Measurements from ENCODE around the gene LIN7A.

Gene LIN7A, protein sequence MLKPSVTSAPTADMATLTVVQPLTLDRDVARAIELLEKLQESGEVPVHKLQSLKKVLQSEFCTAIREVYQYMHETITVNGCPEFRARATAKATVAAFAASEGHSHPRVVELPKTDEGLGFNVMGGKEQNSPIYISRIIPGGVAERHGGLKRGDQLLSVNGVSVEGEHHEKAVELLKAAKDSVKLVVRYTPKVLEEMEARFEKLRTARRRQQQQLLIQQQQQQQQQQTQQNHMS

GRCh38 chr12:80937391-80938238, at the start of gene LIN7A:
Gene LIN7A (minus strand): TSS chr12:80937934. CDS start chr12:80937722, 212 bp downstream.
- DNase-seq = peak; percentile 1

GRCh38 chr12:80986224-80986623, 48.5 kb upstream of the LIN7A start:
- no peak for DNase-seq

- DNase-seq = no peak
These were observed 42.1 kb upstream of the LIN7A start for GRCh38 chr12:80979816-80980215.

- no peak for DNase-seq
These were observed 41.5 kb upstream of the LIN7A start for GRCh38 chr12:80979251-80979650.

- no peak for DNase-seq
These were observed 39.6 kb upstream of the LIN7A start for GRCh38 chr12:80977346-80977745.

DNA sequence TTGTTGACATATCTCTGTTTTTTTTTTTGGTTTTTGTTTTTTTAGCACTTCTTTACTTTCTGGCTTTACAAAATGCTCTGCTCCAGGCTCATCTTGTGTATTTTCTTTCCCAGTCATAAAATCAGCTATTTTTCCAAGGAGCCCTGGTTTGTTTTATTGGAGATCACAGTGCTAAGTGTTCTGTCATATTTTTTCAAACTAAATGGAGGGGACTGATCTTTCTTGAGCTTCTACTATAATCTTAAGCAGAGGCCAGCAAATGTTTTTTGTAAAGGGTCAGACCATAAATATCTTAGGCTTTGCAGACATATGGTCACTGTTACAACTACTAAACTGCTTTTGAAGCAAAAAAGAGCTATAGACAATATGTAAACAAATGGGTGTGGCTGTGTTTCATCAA, 30.6 kb upstream of the LIN7A start:
- DNase-seq = no peak

DNA sequence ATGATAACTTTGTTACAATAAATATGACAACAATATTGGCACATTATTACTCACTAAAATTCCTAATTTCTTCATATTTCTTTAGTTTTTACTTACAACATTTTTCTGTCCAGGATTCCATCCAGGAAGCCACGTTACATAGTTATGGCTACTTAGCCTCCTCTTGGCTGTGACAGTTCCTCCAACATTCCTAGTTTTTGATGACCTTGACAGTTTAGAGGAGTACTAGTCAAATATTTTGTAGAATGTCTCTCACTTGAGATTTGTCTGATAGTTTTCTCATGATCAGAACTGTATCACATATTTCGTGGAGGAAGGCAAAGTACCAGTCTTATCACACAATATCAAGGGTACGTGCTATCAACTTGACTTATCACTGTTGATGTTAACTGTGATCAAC, 29.8 kb upstream of the LIN7A start:
- DNase-seq = no peak

DNA sequence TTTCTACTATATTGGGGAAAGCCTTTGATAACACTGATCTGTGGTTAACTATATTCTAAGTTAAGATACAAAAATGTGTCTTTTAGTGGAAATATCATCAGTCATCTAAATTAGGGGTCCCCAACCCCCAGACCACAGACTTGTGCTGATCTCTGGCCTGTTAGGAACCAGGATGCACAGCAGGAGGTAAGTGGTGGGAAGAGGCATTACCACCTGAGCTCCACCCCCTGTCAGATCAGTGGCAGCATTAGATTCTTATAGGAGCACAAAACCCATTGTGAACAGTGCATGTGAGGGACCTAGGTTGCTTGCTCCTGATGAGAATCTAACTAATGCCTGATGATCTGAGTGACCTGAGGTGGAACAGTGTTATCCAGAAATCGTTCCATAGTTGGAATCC, 28.3 kb upstream of the LIN7A start:
- no peak for DNase-seq

DNA sequence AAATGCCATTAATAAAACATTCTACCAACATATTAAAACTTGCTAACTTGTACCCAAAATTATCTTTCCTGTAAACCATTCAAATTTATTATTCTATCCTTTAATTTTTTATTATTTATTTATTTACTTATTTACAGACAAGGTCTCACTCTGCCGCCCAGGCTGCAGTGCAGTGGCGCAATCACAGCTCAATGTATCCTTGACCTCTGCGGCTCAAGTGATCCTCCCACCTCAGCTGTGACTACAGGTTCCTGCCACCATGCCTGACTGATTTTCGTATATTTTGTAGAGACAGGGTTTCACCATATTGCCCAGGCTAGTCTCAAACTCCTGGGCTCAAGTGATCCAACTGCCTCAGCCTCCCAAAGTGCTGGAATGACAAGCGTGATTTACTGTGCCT, 20.4 kb upstream of the LIN7A start:
- no peak for DNase-seq

- no peak for DNase-seq
These were observed 17.3 kb upstream of the LIN7A start for GRCh38 chr12:80954857-80955520.

GRCh38 chr12:80952443-80952842, 14.7 kb upstream of the LIN7A start:
- DNase-seq = no peak

DNA sequence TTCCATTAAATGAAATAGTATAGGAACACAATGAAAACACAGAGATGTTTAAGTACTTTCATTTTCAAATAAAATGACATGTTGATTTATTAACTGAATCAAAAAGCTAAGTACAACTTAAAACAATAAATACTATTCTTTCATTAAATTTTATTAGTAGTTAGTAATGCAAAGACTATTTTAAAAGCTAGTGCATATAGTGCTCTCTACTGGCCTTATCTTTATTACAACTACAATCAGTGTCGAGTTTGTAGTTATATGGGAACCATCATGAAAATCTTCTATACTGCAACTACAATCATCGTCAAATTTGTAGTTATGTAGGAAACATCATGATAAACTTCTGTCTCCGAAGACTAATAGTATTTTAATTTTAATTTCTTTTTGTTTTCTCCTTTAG, 8.9 kb upstream of the LIN7A start:
- no peak for DNase-seq

- no peak for DNase-seq
These were observed 5.6 kb upstream of the LIN7A start for GRCh38 chr12:80943338-80943737.

DNA sequence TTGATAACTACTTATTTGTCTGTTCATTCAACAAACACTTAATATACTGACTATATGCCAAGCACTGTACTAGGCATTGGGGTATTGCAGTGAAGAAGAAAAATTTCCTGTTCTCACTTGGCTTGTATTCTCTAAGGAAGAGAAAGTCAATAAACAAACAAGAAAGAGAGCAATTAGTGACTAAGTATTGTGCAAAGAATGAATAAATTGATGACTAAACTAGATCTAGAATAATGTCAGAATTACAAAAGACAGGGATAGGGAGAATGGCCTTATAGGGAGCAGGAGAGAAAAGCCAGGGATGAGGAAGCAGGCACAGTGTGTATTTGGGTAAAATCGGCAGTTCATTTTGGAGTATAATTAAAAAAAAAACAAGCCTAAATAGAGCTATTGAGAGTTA, 4.2 kb upstream of the LIN7A start:
- DNase-seq = no peak

DNA sequence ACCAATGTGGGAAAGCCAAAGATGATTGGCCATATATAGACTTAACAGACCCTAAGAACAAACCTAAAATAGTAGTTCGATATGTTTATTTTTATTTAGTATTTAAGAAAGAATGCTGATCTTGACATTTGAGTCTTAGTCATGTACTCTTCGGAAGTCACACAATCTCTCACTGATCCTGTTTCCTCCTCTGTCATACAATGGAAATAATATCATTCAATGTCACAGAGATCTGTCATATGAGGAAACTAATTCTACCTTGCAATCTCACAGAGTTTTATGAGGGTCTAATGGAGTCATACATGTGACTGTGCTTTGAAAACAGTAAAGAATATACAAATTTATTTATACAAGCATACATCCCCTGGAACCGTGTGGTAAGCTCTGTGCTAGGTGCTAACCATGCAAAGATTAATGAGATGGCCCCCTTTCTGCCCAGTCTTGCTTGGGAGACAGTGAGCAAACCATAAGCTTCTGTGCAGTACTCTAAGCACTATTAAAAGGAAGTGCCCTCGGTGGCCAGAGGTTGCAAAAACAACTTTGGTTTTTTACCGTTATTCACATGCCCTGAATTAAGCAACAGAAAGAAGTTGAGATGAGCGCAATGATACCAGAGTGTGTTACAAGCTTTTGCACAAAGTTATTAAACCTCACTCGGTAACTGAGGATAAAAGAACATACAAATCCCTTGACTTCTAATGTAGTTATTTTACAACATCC, 1.7 kb upstream of the LIN7A start:
- DNase-seq = no peak

DNA sequence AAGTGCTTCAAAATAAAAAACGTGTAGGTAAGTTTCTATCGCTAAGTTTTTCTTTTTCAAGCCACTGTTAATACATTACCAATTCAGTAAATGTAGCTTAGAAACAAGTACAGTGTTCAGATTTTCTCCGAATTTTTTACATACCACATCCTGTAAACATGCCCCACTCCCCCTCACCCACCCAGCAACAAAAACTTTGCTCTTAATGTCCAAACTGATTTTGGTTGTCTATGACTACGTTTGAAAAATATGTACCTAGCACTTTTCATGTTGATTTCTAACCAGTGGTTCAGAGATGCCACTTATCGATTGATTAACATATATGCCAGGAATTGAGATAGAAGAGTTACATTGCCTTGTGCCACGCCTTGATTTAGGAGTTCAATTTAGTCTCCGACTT, 663 bp upstream of the LIN7A start:
- DNase-seq = no peak

DNA sequence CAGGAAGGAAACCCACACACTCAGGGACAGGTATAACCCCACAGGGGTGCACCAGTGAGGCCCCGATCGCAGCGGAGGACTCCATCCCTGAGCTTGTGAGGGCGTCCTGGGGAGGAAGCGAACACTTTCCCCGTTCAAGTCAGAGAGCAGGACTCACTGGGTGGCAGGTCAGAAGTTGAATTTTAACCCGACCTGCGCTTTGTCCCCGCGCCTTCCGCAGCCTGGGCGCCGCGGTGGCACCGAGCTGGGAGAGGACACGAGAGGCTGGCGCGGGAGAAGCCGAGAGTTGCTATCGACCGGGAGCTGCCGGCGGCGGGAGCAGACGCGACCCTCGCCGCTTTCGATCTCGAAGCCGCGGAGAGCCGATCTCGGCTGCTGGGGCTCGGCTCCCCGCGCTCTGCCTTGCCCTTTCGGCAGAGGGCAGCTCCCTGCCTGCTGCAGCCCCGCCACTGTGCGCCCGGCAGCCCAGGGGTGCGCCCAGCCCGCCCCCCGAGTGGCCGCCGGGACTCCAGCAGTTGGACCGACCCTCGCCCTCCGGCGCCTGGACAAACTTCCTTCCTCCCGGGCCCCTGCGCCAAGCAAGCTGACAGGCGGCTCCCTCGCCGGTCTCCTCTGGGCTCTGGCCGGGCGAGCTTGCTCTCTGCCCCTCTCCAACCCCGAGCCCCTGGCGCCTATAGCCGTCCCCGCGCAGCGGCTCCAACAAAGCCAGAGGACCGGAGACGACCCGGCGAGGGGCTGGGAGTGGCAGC, 918 bp downstream of the LIN7A start:
- DNase-seq = peak; percentile 7

GRCh38 chr12:80936353-80936641, 1.4 kb downstream of the LIN7A start:
- DNase-seq = no peak

DNA sequence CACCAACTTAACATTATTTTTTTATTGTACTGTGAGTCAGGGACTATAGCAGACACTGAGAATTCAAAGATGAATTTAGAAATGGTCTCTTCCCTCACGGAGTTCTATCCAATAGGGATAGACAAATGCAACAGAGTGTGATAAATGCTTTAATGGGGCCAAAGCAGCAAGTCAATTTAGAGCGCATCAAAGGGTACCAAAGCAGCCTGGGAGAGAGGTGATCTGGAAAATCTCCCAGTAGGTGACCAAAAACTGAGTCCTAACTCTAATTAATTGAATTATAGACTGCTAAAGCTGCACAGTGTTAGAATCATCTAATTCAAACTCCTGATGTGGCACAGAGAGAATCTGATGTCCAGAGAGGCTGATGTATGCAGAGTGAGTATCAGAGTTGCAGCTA, 2.6 kb downstream of the LIN7A start:
- no peak for DNase-seq

DNA sequence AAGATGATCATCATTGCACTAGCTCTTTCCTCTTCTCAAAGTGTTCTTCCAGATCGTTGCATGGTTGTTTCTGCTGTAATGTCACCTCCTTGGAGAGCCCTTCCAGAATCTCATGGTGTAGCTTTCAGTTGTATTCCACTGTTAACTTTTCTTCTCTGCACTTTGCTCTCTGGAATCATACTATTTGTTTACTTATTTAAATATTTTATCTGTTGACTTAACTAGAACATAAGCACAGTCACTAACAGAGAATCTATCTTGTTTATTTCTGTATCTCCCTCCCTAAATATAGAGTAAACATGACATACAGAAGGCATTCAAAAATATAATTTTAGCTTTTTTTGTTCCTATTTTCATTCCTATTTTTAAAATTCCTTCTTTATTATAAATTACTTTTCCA, 11.8 kb downstream of the LIN7A start:
- no peak for DNase-seq

GRCh38 chr12:80925237-80925636, 12.5 kb downstream of the LIN7A start:
- no peak for DNase-seq

DNA sequence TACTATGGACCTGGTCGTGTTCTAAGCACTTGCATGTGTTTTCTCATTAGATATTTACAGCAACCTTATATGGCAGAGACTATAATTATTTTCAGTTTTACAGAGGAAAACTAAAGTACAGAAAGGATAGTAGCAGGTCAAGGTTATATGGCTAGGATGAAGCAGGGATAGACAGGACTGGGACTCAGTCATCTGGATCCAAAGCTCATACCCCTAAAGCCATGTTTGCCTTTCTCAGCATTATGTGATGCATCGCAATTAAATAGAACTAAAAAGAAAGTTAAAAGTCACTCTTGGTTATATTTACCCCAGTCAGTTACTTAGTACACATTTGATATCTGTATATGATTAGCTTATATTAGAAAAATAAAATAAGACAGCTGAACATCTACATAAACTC, 13.3 kb downstream of the LIN7A start:
- DNase-seq = no peak

- no peak for DNase-seq
These were observed 17.7 kb downstream of the LIN7A start for GRCh38 chr12:80920006-80920405.

Data from CD4-positive, alpha-beta T cell treated with Interferon gamma for 1 hour (primary cell).